Kidney (tissue), 14 donors: ENCODE measurements around the gene TMEM63A. TPM values are rescaled to one million over a fixed set of nuclear protein-coding genes. Genes with fewer than 3 reads are reported as not detected.

Experiments
- DNase-seq, 5 donors: peaks; one replicate each; pipeline ENCODE4 v3.0.0-alpha.2; 2013 to 2020
- FAIRE-seq: peaks from 2 replicates; lab custom pipeline; 2012; peaks lifted over from hg19 to GRCh38; lab: Jason Lieb, UNC
- H3K27ac ChIP-seq, 2 donors: one replicate each; pipeline ENCODE4 v1.7.0; 2013; ENCODE audit warnings: low read depth in 2 of 2, low read length in 2 of 2, inconsistent platforms in 1 of 2
- H3K27me3 ChIP-seq: one replicate; pipeline ENCODE4 v1.7.1; 2013; ENCODE audit warnings: low read length, inconsistent platforms; ENCODE audit not compliant: control insufficient read depth, insufficient read depth
- H3K36me3 ChIP-seq, 3 donors: one replicate each; pipeline versions ENCODE4 v1.7.0 to v1.7.1; 2013; ENCODE audit warnings: low read length in 3 of 3, control low read depth in 1 of 3, inconsistent platforms in 1 of 3; ENCODE audit not compliant: insufficient read depth in 3 of 3, control insufficient read depth in 2 of 3
- H3K4me1 ChIP-seq, 3 donors: one replicate each; pipeline versions ENCODE4 v1.7.0 to v1.7.1; 2013; ENCODE audit warnings: low read length in 3 of 3, inconsistent platforms in 1 of 3, low read depth in 1 of 3; ENCODE audit not compliant: control insufficient read depth in 2 of 3, insufficient read depth in 2 of 3
- H3K4me3 ChIP-seq, 3 donors: one replicate each; pipeline versions ENCODE4 v1.7.0 to v1.8.1; 2013; ENCODE audit warnings: low read length in 3 of 3, control low read depth in 1 of 3, inconsistent platforms in 1 of 3
- H3K9ac ChIP-seq, 3 donors: one replicate each; pipeline versions ENCODE4 v1.7.0 to v1.7.1; 2013; ENCODE audit warnings: low read length in 3 of 3, control low read depth in 1 of 3, inconsistent platforms in 1 of 3
- H3K9me3 ChIP-seq, 3 donors: one replicate each; pipeline versions ENCODE4 v1.7.0 to v1.7.1; 2013; ENCODE audit warnings: low read length in 3 of 3, control low read depth in 1 of 3, inconsistent platforms in 1 of 3; ENCODE audit not compliant: control insufficient read depth in 2 of 3, insufficient read depth in 1 of 3
- intact Hi-C: fragments of 100-400 bp; cut with DNase I; formaldehyde crosslinking; loops from one replicate; pipeline ENCODE4 v1.11.1; 2022
- polyA plus RNA-seq: library from polyadenylated mRNA; stranded (reverse); fragments of 350-450 nt; fragmentation: Illumina TruSeq; extraction: RNeasy Lipid Tissue Mini Kit (QIAGEN cat#74804); gene quantifications from one replicate; pipeline ENCODE4 v1.2.3, GENCODE V29; 2014; ENCODE audit warnings: low read depth, low replicate concordance; ENCODE audit not compliant: insufficient read depth
- total RNA-seq: library from RNA; stranded (reverse); fragmentation: NEBNext Ultra II Directional; extraction: Animal tissue kit (Norgen Biotek cat#: 25700); gene quantifications from one replicate; pipeline ENCODE4 v1.2.1, GENCODE V29; 2021
- TF ChIP-seq, protein P1 (sequence below): IDR thresholded peaks from 3 replicates; pipeline ENCODE4 v1.5.1; 2012; ENCODE audit warnings: mild to moderate bottlenecking, moderate library complexity, borderline replicate concordance; ENCODE audit not compliant: insufficient read depth; ENCODE audit errors: extremely low read depth
- donor health status: control.
- donor health status: control.
- donor health status: control.
- donor health status: control.
- donor health status: control.
- donor health status: DM: yes; HTN: yes; CAD: no.
- donor health status: Normal renal cell carcinoma (clear cell type).

TMEM63A gene
- total and polyA plus RNA-seq, 2 donors from 2014 or later: 25.5 to 159 TPM

DNA sequence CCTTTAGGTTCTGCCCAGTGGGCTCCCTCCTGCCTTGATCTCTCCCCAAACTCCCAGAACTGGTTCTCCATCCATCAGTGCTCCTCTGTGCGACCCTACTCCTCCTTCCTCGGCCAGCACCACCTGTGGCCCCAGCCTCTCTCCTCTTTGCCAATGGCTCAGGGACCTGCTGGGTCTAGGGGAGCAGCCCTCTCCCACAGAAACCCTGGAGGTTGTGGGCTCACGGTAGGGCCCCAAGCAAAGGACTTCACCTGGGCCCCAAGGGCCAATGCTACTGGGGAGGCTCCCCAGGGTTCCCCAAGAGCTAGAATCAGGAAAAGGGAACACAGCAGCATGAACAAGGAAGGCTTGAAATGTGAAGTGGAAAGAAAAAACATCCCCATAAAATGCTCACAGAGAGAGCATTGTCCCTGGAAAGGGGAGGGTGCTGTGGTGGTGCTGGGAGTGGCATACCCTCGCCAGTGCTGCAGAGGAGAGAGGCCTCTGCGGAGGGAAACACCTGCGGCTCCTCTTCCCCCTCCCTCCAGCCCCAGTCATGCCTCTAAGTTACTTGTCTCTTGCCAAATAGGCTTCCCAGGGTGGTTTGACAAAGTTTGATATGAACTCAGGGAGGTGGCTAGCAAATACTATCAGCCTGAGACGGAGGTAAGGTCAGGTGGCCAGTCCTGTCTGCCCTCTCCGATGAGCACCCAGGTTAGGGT is 2.5 kb downstream of the TMEM63A start:
- H3K9ac ChIP-seq: no peak overlapping the region
- H3K27me3 ChIP-seq: no peaks in the 10 kb centered on the region
- TF ChIP-seq, protein P1, sequence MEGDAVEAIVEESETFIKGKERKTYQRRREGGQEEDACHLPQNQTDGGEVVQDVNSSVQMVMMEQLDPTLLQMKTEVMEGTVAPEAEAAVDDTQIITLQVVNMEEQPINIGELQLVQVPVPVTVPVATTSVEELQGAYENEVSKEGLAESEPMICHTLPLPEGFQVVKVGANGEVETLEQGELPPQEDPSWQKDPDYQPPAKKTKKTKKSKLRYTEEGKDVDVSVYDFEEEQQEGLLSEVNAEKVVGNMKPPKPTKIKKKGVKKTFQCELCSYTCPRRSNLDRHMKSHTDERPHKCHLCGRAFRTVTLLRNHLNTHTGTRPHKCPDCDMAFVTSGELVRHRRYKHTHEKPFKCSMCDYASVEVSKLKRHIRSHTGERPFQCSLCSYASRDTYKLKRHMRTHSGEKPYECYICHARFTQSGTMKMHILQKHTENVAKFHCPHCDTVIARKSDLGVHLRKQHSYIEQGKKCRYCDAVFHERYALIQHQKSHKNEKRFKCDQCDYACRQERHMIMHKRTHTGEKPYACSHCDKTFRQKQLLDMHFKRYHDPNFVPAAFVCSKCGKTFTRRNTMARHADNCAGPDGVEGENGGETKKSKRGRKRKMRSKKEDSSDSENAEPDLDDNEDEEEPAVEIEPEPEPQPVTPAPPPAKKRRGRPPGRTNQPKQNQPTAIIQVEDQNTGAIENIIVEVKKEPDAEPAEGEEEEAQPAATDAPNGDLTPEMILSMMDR: no peak
- peak overlapping the region in 2 of 3 donors; percentile 57 to 82 for H3K4me3 ChIP-seq
- no peaks in the 10 kb centered on the region for H3K9me3 ChIP-seq
- H3K27ac ChIP-seq: peak overlapping the region; percentile 57 to 79
- FAIRE-seq (no peak), DNase-seq (peak in 1 of 5 donors; percentile 76)
- peaks cover 0 to 49% (median 38%) of the 10 kb centered on the region in 3 donors for H3K4me1 ChIP-seq
- H3K36me3 ChIP-seq: peaks cover 0 to 5% (median 2%) of the 10 kb centered on the region in 3 donors
- intact Hi-C loops: no loop called here

DNA sequence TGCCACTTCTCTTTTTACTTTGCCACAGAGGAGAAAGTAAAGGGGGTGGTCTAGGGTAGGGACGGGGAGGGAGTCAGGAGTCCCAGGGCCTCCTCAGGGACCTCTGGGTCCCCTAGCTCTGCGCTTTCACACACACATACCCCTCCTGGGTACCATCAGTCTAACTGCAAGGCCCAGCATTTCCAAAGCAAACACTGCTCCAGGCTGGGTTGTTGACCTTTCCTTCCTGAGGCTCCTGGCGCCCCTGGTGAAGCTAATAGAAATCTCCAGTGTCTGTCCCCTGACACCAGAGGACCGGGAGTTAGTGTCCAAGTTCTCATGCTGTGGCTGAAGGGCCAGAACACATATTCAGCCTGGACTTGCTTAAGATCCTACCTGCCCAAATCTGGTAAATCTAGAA is 3.9 kb downstream of the TMEM63A start:
- DNase-seq (peak in 1 of 5 donors; percentile 41), FAIRE-seq (no peak)
- peak overlapping the region in 1 of 3 donors; percentile 27 for H3K4me3 ChIP-seq
- H3K9me3 ChIP-seq: no peaks in the 10 kb centered on the region
- TF ChIP-seq, protein P1: no peak
- no peaks in the 10 kb centered on the region for H3K27me3 ChIP-seq
- peak overlapping the region in 1 of 3 donors; percentile 10 for H3K9ac ChIP-seq
- peak overlapping the region; percentile 27 to 45 for H3K27ac ChIP-seq
- H3K4me1 ChIP-seq: peaks cover 0 to 49% (median 38%) of the 10 kb centered on the region in 3 donors
- intact Hi-C loops: no loop called here
- H3K36me3 ChIP-seq: peaks cover 5 to 17% (median 8%) of the 10 kb centered on the region in 3 donors

DNA sequence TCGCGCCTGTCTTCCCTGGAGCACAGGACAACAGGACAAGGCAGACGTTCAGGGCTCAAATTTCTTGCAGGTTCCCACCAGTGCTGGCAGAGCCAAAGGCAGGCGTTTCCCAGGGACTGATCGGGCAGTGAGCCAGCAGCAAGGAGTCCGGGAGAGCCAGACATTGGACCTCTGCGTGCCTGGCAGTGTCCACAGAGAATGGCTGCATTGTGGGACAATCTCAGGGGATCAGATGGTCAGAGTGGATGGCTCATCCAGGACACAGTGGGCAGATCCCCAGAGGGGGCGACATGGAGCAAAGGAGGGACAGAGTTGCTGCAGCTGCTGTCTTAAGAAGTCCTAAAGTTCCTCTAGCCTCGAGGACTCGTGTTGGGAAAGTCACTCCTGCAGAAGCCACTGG is 4.6 kb downstream of the TMEM63A start:
- H3K27ac ChIP-seq: peak overlapping the region in 1 of 2 donors; percentile 45
- peak overlapping the region in 2 of 3 donors; percentile 22 to 23 for H3K4me3 ChIP-seq
- H3K9me3 ChIP-seq: no peaks in the 10 kb centered on the region
- TF ChIP-seq, protein P1: peak; percentile 45
- peaks cover 0 to 49% (median 38%) of the 10 kb centered on the region in 3 donors for H3K4me1 ChIP-seq
- peaks cover 5 to 22% (median 8%) of the 10 kb centered on the region in 3 donors for H3K36me3 ChIP-seq
- FAIRE-seq: no peak
- peak in 4 of 5 donors; percentile 50 to 82 (median 68) for DNase-seq
- H3K9ac ChIP-seq: peak overlapping the region in 1 of 3 donors; percentile 10
- no peaks in the 10 kb centered on the region for H3K27me3 ChIP-seq
- intact Hi-C loops: no loop called here
